ENCODE results near the gene PRKD2.

DNA sequence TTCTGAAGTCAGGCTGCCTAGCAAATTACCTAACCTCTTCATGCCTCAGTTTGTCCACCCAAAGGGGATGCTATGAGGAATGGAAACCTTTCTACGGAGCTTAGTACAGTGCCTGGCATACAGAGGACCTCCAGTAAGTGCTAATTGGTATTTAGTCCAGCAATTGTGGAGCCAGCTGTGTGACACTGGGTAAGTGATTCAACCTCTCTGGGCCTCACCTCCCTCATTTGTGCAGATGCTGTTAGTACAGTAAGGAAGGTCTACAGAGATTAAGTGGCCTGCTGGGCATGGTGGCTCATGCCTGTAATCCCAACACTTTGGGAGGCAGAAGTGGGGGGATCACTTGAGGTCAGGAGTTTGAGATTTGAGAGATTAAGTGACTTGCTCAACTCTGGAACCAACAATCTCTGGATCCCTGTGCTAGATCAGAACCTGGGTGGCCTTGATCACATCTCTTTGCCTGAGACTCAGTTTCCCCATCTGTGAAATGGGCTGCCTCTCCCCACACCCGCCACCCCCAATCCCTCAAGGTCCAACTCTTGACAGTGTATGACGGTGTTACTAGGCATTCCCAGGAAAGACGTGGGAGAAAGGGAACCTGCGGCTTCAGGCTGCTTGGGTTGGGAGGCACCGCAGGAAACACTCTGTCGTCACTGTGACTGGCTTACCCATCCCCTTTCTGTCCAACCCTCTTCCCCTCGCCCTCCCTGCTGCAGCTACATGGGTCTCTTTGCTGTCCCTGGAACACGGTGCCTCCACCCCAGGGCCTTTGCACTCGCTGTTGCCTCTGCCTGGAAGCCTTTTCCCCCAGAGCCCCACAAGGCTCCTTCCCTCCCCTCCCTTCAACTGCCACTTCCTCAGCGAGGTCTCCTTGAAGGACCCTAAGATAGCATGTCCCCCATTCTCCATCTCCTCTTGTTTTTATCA lies 18.3 kb downstream of the PRKD2 start:
- TF ChIP-seq POLR2AphosphoS5 (IDR thresholded peaks at IDR 0.05; ENCODE audit: low read depth, low read length) (no peak), SIN3A (IDR thresholded peaks at IDR 0.05; ENCODE audit: borderline replicate concordance, insufficient read depth, low read length) (no peak)

Data from PFSK-1 (cell line).